ENCODE results near the gene SAFB.

DNA sequence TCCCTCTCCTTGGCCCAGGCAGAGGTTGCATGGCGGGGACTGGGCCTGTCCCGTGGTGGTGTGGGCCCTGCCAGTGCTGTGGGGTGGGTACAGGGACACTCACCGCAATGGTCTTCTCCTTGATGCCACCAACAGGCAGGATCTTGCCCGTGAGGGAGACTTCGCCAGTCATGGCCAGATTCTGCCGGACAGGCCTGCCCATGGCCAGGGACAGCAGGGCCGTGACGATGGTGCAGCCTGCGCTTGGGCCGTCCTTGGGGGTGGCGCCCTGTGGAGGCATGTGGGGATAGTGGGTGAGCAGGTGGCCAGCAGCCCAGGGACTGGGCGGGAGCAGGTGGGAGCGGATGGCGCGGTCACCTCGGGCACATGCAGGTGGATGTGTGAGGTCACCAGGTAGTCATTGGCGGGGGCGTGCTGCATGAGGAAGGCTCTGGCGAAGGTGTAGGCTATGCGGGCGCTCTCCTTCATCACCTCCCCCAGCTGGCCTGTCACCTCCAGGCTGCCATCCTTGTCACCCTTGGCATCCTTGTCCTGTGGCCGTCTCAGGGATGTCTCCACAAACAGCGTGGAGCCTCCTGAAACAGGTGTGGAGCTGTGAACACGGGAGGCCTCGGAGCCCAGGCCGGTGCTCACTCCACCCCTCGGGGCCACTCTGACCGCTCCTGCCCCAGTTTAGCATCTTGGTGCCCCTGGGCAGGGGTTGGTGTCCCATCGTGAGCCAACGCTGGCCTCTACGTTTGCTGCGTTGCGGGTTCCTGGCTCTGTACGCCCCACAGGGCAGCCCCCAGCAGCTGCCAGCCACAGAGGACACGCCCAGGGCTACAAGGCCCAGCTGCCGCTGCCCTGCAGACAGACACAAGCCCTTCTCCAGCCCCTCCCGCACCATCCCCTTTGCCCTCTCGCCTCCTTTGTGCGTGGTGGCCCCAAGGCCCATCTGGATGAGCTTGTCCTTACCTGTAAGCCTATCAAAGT is 70.6 kb downstream of the SAFB start:
- TF ChIP-seq, protein P1, sequence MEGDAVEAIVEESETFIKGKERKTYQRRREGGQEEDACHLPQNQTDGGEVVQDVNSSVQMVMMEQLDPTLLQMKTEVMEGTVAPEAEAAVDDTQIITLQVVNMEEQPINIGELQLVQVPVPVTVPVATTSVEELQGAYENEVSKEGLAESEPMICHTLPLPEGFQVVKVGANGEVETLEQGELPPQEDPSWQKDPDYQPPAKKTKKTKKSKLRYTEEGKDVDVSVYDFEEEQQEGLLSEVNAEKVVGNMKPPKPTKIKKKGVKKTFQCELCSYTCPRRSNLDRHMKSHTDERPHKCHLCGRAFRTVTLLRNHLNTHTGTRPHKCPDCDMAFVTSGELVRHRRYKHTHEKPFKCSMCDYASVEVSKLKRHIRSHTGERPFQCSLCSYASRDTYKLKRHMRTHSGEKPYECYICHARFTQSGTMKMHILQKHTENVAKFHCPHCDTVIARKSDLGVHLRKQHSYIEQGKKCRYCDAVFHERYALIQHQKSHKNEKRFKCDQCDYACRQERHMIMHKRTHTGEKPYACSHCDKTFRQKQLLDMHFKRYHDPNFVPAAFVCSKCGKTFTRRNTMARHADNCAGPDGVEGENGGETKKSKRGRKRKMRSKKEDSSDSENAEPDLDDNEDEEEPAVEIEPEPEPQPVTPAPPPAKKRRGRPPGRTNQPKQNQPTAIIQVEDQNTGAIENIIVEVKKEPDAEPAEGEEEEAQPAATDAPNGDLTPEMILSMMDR (IDR thresholded peaks at IDR 0.05): no peak
- TF ChIP-seq POLR2A (IDR thresholded peaks at IDR 0.05) (no peak), EP300 (IDR thresholded peaks at IDR 0.05; ENCODE audit: low read depth) (no peak), POLR2AphosphoS5 (IDR thresholded peaks at IDR 0.05) (no peak)

All from transverse colon (tissue), 4 donors.